ENCODE results near the gene UBASH3A.

Gene UBASH3A

DNA sequence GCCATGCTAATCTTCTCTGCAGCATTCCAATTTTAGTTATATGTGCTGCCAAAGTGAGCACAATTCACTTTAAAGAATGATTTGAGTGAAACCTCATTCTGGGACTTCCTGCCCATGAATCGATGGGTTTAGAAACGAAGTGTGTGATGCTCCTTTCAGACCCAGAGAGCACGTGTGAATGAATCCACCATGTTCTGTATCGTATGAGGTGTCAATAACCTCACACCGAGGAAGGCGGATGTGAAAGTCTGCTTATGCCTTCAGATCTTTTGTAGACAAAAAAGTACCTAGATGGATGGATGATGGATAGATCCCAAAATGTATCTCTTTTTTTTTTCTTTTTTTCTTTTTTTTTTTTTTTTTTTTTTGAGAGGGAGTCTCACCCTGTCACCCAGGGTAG is 13.8 kb downstream of the UBASH3A start:
- TF ChIP-seq CTCF (IDR thresholded peaks at IDR 0.05; ENCODE audit: low read length, missing control alignments): no peak
- H3K4me3 ChIP-seq (replicated peaks; ENCODE audit: low read depth, low read length): no peak overlapping the region
- no peak for DNase-seq (ENCODE audit: low read depth)

- H3K4me3 ChIP-seq (replicated peaks; ENCODE audit: low read depth, low read length): no peak overlapping the region
- no peak for TF ChIP-seq CTCF (IDR thresholded peaks at IDR 0.05; ENCODE audit: low read length, missing control alignments)
These were observed 15.2 kb downstream of the UBASH3A start for GRCh38 chr21:42418886-42419285.

DNA sequence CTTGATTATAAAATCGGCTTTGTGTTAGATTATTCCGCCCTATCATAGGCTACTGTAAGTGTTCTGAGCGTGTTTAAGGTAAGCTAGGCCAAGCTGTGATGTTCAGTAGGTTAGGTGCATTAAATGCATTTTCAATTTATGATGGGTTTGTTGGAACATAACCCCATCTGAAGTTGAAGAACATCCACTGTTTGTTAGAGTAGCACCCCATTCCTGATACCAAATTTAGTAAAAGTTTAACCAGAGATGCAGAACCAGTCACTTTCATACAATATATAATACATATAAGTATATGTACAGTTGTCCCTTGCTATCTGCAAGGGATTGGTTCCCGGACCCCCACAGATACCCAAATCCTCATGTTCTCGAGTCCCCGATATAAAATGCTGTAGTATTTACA is 16.1 kb downstream of the UBASH3A start:
- no peak for TF ChIP-seq CTCF (IDR thresholded peaks at IDR 0.05; ENCODE audit: low read length, missing control alignments)
- no peak for DNase-seq (ENCODE audit: low read depth)
- H3K4me3 ChIP-seq (replicated peaks; ENCODE audit: low read depth, low read length): no peak overlapping the region

More at GRCh38 chr21:42418886-42419285, 15.2 kb downstream of the UBASH3A start:
- no peak for DNase-seq (ENCODE audit: low read depth)

DNA sequence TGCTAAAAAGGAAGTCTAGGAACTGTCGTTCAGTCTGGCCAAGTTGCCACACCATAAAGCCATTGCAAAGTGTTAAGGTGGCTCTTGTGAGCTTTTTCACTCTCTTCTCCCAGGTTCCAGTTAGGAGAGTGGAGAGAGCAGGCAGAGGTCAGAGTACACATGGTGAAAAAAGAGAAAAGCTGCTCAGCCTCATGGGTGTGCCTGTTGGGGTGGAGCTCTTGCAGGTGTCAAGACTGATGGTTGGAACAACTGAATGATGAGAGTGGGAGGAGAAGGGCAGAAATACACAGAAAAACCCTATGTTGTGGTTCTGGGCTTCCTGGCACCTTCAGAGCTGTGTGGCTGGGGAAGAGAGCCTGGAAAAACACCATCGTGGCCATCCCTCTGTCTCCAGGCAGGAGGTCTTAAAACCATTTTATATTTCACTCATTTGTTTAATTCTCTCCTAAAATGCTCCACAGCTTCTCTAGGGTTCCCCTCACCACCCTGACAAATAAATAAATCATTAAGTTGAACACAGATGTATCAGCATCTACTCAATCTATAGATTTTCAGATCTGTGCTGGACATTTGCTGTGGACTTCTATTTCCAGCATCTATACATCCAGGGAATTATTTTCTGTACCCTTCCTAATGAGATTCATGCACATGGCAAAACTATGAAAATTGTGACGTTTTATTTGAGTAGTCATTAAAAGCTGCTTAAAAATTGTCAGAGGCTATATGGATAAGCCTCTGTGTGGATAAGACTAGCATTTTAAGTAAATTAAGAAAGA is 17.5 kb downstream of the UBASH3A start:
- no peak for TF ChIP-seq CTCF (IDR thresholded peaks at IDR 0.05; ENCODE audit: low read length, missing control alignments)
- no peak for DNase-seq (ENCODE audit: low read depth)
- H3K4me3 ChIP-seq (replicated peaks; ENCODE audit: low read depth, low read length): no peak overlapping the region

DNA sequence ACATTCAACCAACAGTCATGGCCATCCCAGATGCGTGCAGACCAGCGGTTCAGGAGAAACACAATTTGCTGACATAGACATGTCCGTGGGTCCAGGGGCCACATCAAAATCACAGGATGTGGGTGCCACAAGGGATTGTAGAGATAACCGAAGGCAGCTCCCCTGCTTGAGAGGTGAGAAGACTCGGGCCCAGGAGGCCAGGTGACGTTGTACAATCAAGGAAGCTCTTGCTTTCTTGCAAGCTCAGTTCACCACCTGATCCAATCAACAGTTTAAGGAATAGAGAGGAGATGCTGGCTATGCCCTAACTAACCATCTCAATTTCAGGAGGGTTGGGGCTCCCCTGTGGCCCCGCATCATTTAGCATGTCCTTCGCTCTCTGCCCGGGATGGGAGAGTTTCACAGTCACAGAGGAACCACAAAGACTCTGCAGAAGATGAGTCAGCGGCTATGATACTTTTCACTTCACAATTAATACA is 19.5 kb downstream of the UBASH3A start:
- no peak overlapping the region for H3K4me3 ChIP-seq (replicated peaks; ENCODE audit: low read depth, low read length)
- DNase-seq (ENCODE audit: low read depth): no peak

GRCh38 chr21:42423685-42424084 is 20.0 kb downstream of the UBASH3A start:
- no peak overlapping the region for H3K4me3 ChIP-seq (replicated peaks; ENCODE audit: low read depth, low read length)
- no peak for DNase-seq (ENCODE audit: low read depth)
- TF ChIP-seq CTCF (IDR thresholded peaks at IDR 0.05; ENCODE audit: low read length, missing control alignments): no peak

More for the DNA sequence above, 19.5 kb downstream of the UBASH3A start:
- TF ChIP-seq CTCF (IDR thresholded peaks at IDR 0.05; ENCODE audit: low read length, missing control alignments): no peak

All from fibroblast of pulmonary artery (primary cell).